Mucosa of stomach (tissue), 1 donor: ENCODE data around the gene PRELP.

Experiments
- H3K27me3 ChIP-seq: one replicate; pipeline ENCODE4 v1.7.0; 2013; ENCODE audit warnings: mild to moderate bottlenecking, low read length; ENCODE audit not compliant: control insufficient read depth, insufficient read depth
- H3K36me3 ChIP-seq: one replicate; pipeline ENCODE4 v1.7.0; 2013; ENCODE audit warnings: low read length; ENCODE audit not compliant: control insufficient read depth, insufficient read depth
- H3K4me1 ChIP-seq: one replicate; pipeline ENCODE4 v1.7.0; 2013; ENCODE audit warnings: mild to moderate bottlenecking, low read length; ENCODE audit not compliant: control insufficient read depth, insufficient read depth
- H3K4me3 ChIP-seq: one replicate; pipeline ENCODE4 v1.7.0; 2013; ENCODE audit warnings: low read length
- H3K9ac ChIP-seq: one replicate; pipeline ENCODE4 v1.7.0; 2013; ENCODE audit warnings: mild to moderate bottlenecking, low read length, moderate library complexity
- H3K9me3 ChIP-seq: one replicate; pipeline ENCODE4 v1.7.0; 2013; ENCODE audit warnings: mild to moderate bottlenecking, low read length, moderate library complexity; ENCODE audit not compliant: control insufficient read depth
- donor health status: Pancreatic carcinoma.

Gene PRELP

GRCh38 chr1:203475012-203475981, at the start of gene PRELP:
Gene PRELP (plus strand): TSS chr1:203475806. CDS start chr1:203483185, 7,379 bp downstream.
- no peaks in the 10 kb centered on the region for H3K36me3 ChIP-seq
- no peaks in the 10 kb centered on the region for H3K27me3 ChIP-seq
- no peak within 1 kb of the TSS for H3K9ac ChIP-seq
- H3K4me1 ChIP-seq, result peaks cover 2% of the 10 kb centered on the region
- no peak within 1 kb of the TSS for H3K4me3 ChIP-seq
- no peaks in the 10 kb centered on the region for H3K9me3 ChIP-seq

- no peaks in the 10 kb centered on the region for H3K27me3 ChIP-seq
- no peak overlapping the region for H3K4me3 ChIP-seq
- no peaks in the 10 kb centered on the region for H3K36me3 ChIP-seq
- peaks cover 35% of the 10 kb centered on the region for H3K4me1 ChIP-seq
- H3K9me3 ChIP-seq, result no peaks in the 10 kb centered on the region
- H3K9ac ChIP-seq, result no peak overlapping the region
These were observed 49.2 kb upstream of the PRELP start for GRCh38 chr1:203426366-203426765.

- Histone ChIP-seq H3K36me3 (no peaks in the 10 kb centered on the region), H3K9me3 (no peaks in the 10 kb centered on the region), H3K27me3 (no peaks in the 10 kb centered on the region), H3K4me1 (peaks cover 35% of the 10 kb centered on the region), H3K9ac (no peak overlapping the region), H3K4me3 (no peak overlapping the region)
These were observed 48.7 kb upstream of the PRELP start for GRCh38 chr1:203426870-203427269.

GRCh38 chr1:203427451-203427850, 48.2 kb upstream of the PRELP start:
- Histone ChIP-seq H3K27me3 (no peaks in the 10 kb centered on the region), H3K4me3 (no peak overlapping the region), H3K36me3 (no peaks in the 10 kb centered on the region), H3K4me1 (peaks cover 35% of the 10 kb centered on the region), H3K9ac (no peak overlapping the region), H3K9me3 (no peaks in the 10 kb centered on the region)

GRCh38 chr1:203428981-203429599, 46.5 kb upstream of the PRELP start:
- no peak overlapping the region for H3K4me3 ChIP-seq
- peaks cover 35% of the 10 kb centered on the region for H3K4me1 ChIP-seq
- no peak overlapping the region for H3K9ac ChIP-seq
- no peaks in the 10 kb centered on the region for H3K27me3 ChIP-seq
- no peaks in the 10 kb centered on the region for H3K36me3 ChIP-seq
- no peaks in the 10 kb centered on the region for H3K9me3 ChIP-seq

- H3K27me3 ChIP-seq, result no peaks in the 10 kb centered on the region
These were observed 40.0 kb upstream of the PRELP start for GRCh38 chr1:203435615-203436014.

GRCh38 chr1:203437696-203438315, 37.8 kb upstream of the PRELP start:
- Histone ChIP-seq H3K9me3 (no peaks in the 10 kb centered on the region), H3K4me1 (peaks cover 10% of the 10 kb centered on the region), H3K27me3 (no peaks in the 10 kb centered on the region)

More at GRCh38 chr1:203435615-203436014, 40.0 kb upstream of the PRELP start:
- H3K36me3 ChIP-seq, result no peaks in the 10 kb centered on the region
- H3K4me1 ChIP-seq, result peaks cover 10% of the 10 kb centered on the region
- no peak overlapping the region for H3K9ac ChIP-seq
- H3K4me3 ChIP-seq, result no peak overlapping the region
- no peaks in the 10 kb centered on the region for H3K9me3 ChIP-seq

GRCh38 chr1:203439131-203439730, 36.4 kb upstream of the PRELP start:
- Histone ChIP-seq H3K9me3 (no peaks in the 10 kb centered on the region), H3K4me1 (peaks cover 10% of the 10 kb centered on the region), H3K9ac (no peak overlapping the region)

More at GRCh38 chr1:203437696-203438315, 37.8 kb upstream of the PRELP start:
- Histone ChIP-seq H3K4me3 (no peak overlapping the region), H3K9ac (no peak overlapping the region), H3K36me3 (no peaks in the 10 kb centered on the region)

GRCh38 chr1:203440771-203441170, 34.8 kb upstream of the PRELP start:
- no peaks in the 10 kb centered on the region for H3K36me3 ChIP-seq

More at GRCh38 chr1:203439131-203439730, 36.4 kb upstream of the PRELP start:
- no peaks in the 10 kb centered on the region for H3K36me3 ChIP-seq
- no peak overlapping the region for H3K4me3 ChIP-seq
- H3K27me3 ChIP-seq, result no peaks in the 10 kb centered on the region

GRCh38 chr1:203441766-203442165, 33.8 kb upstream of the PRELP start:
- Histone ChIP-seq H3K4me3 (no peak overlapping the region), H3K9ac (no peak overlapping the region), H3K9me3 (no peaks in the 10 kb centered on the region), H3K36me3 (no peaks in the 10 kb centered on the region), H3K4me1 (peaks cover 10% of the 10 kb centered on the region), H3K27me3 (no peaks in the 10 kb centered on the region)

More at GRCh38 chr1:203440771-203441170, 34.8 kb upstream of the PRELP start:
- H3K27me3 ChIP-seq, result no peaks in the 10 kb centered on the region
- no peak overlapping the region for H3K9ac ChIP-seq
- no peaks in the 10 kb centered on the region for H3K9me3 ChIP-seq
- peaks cover 10% of the 10 kb centered on the region for H3K4me1 ChIP-seq
- no peak overlapping the region for H3K4me3 ChIP-seq

GRCh38 chr1:203442821-203443220, 32.8 kb upstream of the PRELP start:
- no peak overlapping the region for H3K9ac ChIP-seq
- H3K9me3 ChIP-seq, result no peaks in the 10 kb centered on the region
- no peaks in the 10 kb centered on the region for H3K27me3 ChIP-seq
- no peak overlapping the region for H3K4me3 ChIP-seq
- H3K4me1 ChIP-seq, result peaks cover 7% of the 10 kb centered on the region
- H3K36me3 ChIP-seq, result no peaks in the 10 kb centered on the region
